Loucy (cell line): ENCODE data around the gene MIER2.

Experiments used
- H2AFZ ChIP-seq: fragments of 200-600 bp; sonication (generic); 2 replicates; pipeline ENCODE4 v1.6.0; 2016; ENCODE audit warnings: antibody characterized with exemption, mild to moderate bottlenecking, low read length, moderate library complexity
- H3F3A ChIP-seq: fragments of 200-600 bp; 2 replicates; pipeline ENCODE4 v1.6.0; 2016; ENCODE audit warnings: antibody characterized with exemption, low read depth, mild to moderate bottlenecking
- H3K27me3 ChIP-seq: fragments of 200-600 bp; sonication (generic); 2 replicates; pipeline ENCODE4 v1.6.1; 2014; ENCODE audit warnings: low read length, mild to moderate bottlenecking; ENCODE audit not compliant: insufficient read depth, poor library complexity, severe bottlenecking
- H3K36me3 ChIP-seq: fragments of 200-600 bp; sonication (generic); 2 replicates; pipeline ENCODE4 v1.6.1; 2016; ENCODE audit warnings: low read length; ENCODE audit not compliant: insufficient read depth
- H3K4me1 ChIP-seq: fragments of 200-600 bp; sonication (generic); 2 replicates; pipeline ENCODE4 v1.5.1; 2014; ENCODE audit warnings: low read length, mild to moderate bottlenecking; ENCODE audit not compliant: insufficient read depth, poor library complexity, severe bottlenecking
- H3K4me2 ChIP-seq: fragments of 200-600 bp; sonication (generic); 2 replicates; pipeline ENCODE4 v1.6.0; 2014; ENCODE audit warnings: antibody characterized with exemption, low read length, low read depth, mild to moderate bottlenecking; ENCODE audit not compliant: poor library complexity, severe bottlenecking
- H3K4me3 ChIP-seq: fragments of 200-600 bp; sonication (generic); 2 replicates; pipeline ENCODE4 v1.5.1; 2014; ENCODE audit warnings: low read length, mild to moderate bottlenecking, mixed read lengths; ENCODE audit not compliant: poor library complexity, severe bottlenecking
- H3K79me2 ChIP-seq: fragments of 200-600 bp; sonication (generic); 2 replicates; pipeline ENCODE4 v1.6.1; 2014; ENCODE audit warnings: low read length; ENCODE audit not compliant: insufficient read depth
- H3K9ac ChIP-seq: fragments of 200-600 bp; sonication (generic); 2 replicates; pipeline ENCODE4 v1.6.0; 2014; ENCODE audit warnings: mild to moderate bottlenecking, low read depth, low read length, moderate library complexity; ENCODE audit not compliant: poor library complexity, severe bottlenecking
- H3K9me2 ChIP-seq: fragments of 200-600 bp; sonication (generic); replicated peaks from 2 replicates; pipeline ENCODE4 v1.6.1; 2016; ENCODE audit warnings: low read depth, low read length, mixed read lengths
- H3K9me3 ChIP-seq: fragments of 200-600 bp; sonication (generic); 2 replicates; pipeline ENCODE4 v1.6.1; 2014; ENCODE audit warnings: mild to moderate bottlenecking, antibody characterized with exemption, low read length, low read depth; ENCODE audit not compliant: insufficient read depth
- H4K20me1 ChIP-seq: fragments of 200-600 bp; sonication (generic); 2 replicates; pipeline ENCODE4 v1.6.0; 2014; ENCODE audit warnings: antibody characterized with exemption, low read length, mild to moderate bottlenecking; ENCODE audit not compliant: insufficient read depth, poor library complexity, severe bottlenecking
- CTCF ChIP-seq: fragments of 200-600 bp; sonication (generic); conservative IDR thresholded peaks from 2 replicates; pipeline ENCODE4 v1.5.1; 2014; ENCODE audit warnings: mild to moderate bottlenecking, antibody characterized with exemption, low read length
- EZH2phosphoT487 ChIP-seq: fragments of 200-600 bp; IDR thresholded peaks from 2 replicates; pipeline ENCODE4 v1.6.1; 2018; ENCODE audit warnings: antibody characterized with exemption, mild to moderate bottlenecking, moderate library complexity, borderline replicate concordance

The MIER2 gene

DNA sequence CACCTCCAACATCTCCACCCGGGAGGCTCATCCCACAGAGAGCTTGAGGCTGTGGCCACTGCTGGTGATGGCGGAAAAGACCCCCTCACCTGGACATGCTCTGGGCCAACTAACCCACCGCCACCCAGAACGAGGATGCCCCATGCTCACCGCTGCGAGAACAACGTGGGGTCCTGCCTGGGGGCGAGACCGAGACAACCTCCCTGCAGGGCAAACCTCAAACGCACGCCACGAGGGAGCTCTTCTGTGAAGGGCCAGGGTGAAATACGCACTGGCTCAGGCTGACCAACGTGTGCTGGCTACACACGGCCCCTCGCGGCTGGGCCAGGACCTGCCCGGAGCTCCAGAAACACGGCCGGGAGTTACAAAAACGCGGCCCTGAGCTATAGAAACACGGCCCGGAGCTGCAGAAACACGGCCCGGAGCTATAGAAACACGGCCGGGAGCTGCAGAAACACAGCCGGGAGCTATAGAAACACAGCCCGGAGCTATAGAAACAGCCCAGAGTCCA is 34.4 kb downstream of the MIER2 start:
- Histone ChIP-seq H3K27me3 (no peaks in the 10 kb centered on the region), H4K20me1 (no peaks in the 10 kb centered on the region), H3K4me1 (no peaks in the 10 kb centered on the region), H3K9ac (no peak overlapping the region), H3K9me2 (no peaks in the 10 kb centered on the region), H3F3A (no peaks in the 10 kb centered on the region), H3K4me3 (no peak overlapping the region), H2AFZ (no peak overlapping the region), H3K4me2 (no peak overlapping the region), H3K9me3 (no peaks in the 10 kb centered on the region), H3K36me3 (peaks cover 41% of the 10 kb centered on the region; the same call in 1 of the 2 replicates), H3K79me2 (no peaks in the 10 kb centered on the region)
- TF ChIP-seq CTCF, result no peak
- no peak for TF ChIP-seq EZH2phosphoT487

- no peaks in the 10 kb centered on the region for H3K9me2 ChIP-seq
- no peak overlapping the region for H3K4me3 ChIP-seq
- no peaks in the 10 kb centered on the region for H3K9me3 ChIP-seq
- H2AFZ ChIP-seq, result no peak overlapping the region
- H3K27me3 ChIP-seq, result no peaks in the 10 kb centered on the region
- TF ChIP-seq EZH2phosphoT487, result no peak
- TF ChIP-seq CTCF, result no peak
- no peak overlapping the region for H3K4me2 ChIP-seq
- no peaks in the 10 kb centered on the region for H3F3A ChIP-seq
- no peaks in the 10 kb centered on the region for H4K20me1 ChIP-seq
- peaks cover 43% of the 10 kb centered on the region; the same call in 1 of the 2 replicates for H3K36me3 ChIP-seq
- no peaks in the 10 kb centered on the region for H3K4me1 ChIP-seq
- H3K9ac ChIP-seq, result no peak overlapping the region
- H3K79me2 ChIP-seq, result no peaks in the 10 kb centered on the region
Measured at GRCh38 chr19:309206-309565, 35.4 kb downstream of the MIER2 start.

DNA sequence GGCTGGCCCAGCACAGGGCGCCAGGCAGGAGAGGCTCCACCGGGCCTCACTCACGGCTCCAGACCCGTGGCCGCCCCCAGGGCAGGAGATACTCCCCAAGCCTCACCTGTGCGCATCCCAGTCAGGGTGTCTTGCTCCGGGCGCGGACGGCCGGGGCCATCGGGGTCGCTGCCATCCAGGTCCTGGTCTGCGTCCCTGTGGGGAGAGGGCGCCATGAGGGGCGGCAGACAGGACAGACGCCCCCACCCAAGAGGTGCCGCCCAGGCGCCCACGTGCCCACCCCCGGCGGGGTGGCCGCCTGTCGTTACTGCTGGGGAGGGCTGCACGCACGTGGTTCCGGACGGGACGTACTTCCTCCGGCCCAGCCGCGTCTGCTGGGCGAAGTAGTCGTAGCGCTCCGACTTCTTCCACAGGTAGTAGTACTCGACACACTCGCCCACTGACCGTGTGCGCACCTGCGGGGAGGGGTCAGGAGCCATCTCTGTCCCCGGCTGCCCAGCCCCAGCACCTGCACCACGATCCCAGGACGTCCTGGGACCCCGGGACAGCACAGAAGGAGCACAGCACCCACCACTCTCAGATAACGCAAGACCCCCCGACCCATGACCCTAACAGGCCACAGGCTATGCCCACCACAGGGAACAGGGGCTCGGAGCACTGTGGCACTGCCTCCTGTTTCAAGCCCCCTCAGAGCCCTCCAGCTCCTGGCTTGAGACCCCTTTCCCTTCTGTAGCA is 36.0 kb downstream of the MIER2 start:
- H3K36me3 ChIP-seq, result peaks cover 43% of the 10 kb centered on the region; the same call in 1 of the 2 replicates
- H3K4me1 ChIP-seq, result no peaks in the 10 kb centered on the region
- no peak overlapping the region for H3K9ac ChIP-seq

More for the DNA sequence above, 36.0 kb downstream of the MIER2 start:
- no peaks in the 10 kb centered on the region for H3F3A ChIP-seq
- H2AFZ ChIP-seq, result no peak overlapping the region
- H3K9me2 ChIP-seq, result no peaks in the 10 kb centered on the region
- no peak overlapping the region for H3K4me2 ChIP-seq
- no peaks in the 10 kb centered on the region for H4K20me1 ChIP-seq
- no peaks in the 10 kb centered on the region for H3K9me3 ChIP-seq
- no peak overlapping the region for H3K4me3 ChIP-seq
- no peak for TF ChIP-seq EZH2phosphoT487
- TF ChIP-seq CTCF, result no peak
- no peaks in the 10 kb centered on the region for H3K79me2 ChIP-seq
- no peaks in the 10 kb centered on the region for H3K27me3 ChIP-seq
